Epithelial cell of esophagus (primary cell): ENCODE measurements around the gene TBC1D17.
"Not testable (repeated sequence)": the region's sequence is repeated elsewhere in the genome, so short reads cannot be mapped to it uniquely, and the experiment has no call there.

ENCODE experiments used
- DNase-seq: peaks from one replicate; pipeline ENCODE4 v3.0.0; 2010; ENCODE audit warnings: low read depth
- H3K4me3 ChIP-seq: 2 replicates; pipeline ENCODE4 v1.5.1; 2011; ENCODE audit warnings: mild to moderate bottlenecking, low read length, control low read depth
- CTCF ChIP-seq: IDR thresholded peaks from 2 replicates; pipeline ENCODE4 v1.5.1; 2011; ENCODE audit warnings: low read depth, mild to moderate bottlenecking, low read length, control low read depth, inconsistent platforms; ENCODE audit not compliant: insufficient read depth; ENCODE audit errors: missing control alignments

TBC1D17 gene

DNA sequence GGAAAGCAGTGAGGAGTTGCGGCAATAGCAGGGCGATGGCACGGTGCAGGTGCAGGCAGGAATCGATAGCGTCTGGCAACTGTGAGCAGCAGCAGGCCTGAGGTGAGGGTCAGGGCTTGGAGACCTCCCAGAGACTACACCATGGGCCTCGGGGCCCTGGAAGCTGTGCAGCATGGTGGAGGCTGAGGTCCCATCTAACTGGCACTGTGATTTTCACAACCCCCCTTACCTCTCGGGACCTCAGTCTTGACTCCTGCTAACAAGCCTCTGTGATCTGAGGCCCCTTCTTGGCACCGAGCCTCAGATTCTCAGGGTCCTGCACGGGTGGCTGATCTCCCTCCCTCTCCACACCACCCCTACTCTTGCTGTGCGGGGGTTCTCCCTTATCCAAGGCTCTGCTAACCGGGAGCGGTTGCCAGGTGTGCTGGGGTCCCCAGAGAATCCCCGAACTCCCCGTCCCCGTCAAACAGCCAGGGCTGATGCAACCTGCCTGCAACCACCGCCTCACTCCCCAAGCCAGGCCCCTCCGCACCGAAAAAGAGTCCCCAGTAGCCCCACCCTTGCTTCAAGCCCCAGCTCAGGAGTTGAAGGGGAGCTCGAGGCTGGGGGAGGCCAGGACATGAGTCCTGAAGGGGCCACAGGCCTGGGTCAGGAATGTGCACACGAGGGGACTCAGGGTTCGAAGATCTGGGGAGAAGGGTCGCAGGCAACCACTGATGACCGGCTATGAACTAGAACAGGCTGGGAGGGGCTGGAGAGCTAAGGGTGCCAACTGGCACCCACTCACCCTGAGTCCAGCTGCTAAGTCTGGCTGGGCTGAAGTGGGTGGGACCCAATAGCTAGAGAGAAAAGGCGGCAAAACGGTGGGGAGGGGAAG, 46.7 kb downstream of the TBC1D17 start:
- DNase-seq: no peak
- H3K4me3 ChIP-seq: no peak overlapping the region
- TF ChIP-seq CTCF: no peak

- DNase-seq: not testable (repeated sequence)
Measured at GRCh38 chr19:49924881-49925210, 47.3 kb downstream of the TBC1D17 start.

GRCh38 chr19:49925486-49925885, 48.0 kb downstream of the TBC1D17 start:
- no peak overlapping the region for H3K4me3 ChIP-seq
- DNase-seq: no peak
- TF ChIP-seq CTCF: no peak

More at GRCh38 chr19:49924881-49925210, 47.3 kb downstream of the TBC1D17 start:
- not testable (repeated sequence) for H3K4me3 ChIP-seq

DNA sequence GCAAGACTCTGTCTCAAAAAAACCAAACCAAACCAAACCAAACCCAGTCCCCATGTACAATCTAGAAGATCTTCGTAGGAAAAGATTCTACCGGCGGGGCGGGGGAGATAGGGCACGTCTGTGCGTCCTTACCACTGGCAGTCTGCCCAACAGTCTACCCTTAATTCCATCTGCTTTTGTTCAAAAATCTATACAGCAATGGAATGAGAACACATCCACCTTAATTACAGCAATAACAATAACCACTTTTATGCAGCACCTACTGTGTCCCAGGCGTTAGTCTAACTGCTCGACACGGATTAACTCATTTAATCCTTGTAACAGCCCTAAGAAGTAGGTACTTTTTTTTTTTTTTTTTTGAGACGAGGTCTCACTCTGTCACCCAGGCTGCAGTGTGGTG, 49.0 kb downstream of the TBC1D17 start:
- no peak overlapping the region for H3K4me3 ChIP-seq
- TF ChIP-seq CTCF: no peak
- DNase-seq: no peak

GRCh38 chr19:49927526-49928264, 50.2 kb downstream of the TBC1D17 start:
- no peak overlapping the region for H3K4me3 ChIP-seq

GRCh38 chr19:49929121-49929610, 51.7 kb downstream of the TBC1D17 start, which contains the start of the genes ATF5 and NUP62:
ATF5 (plus strand) TSS chr19:49929205; CDS start chr19:49930851, 1,646 bp downstream.
NUP62 (minus strand) TSS chr19:49929504; CDS start chr19:49909807, 19,697 bp downstream.
- peak within 1 kb of the TSS; percentile 91 for H3K4me3 ChIP-seq
- DNase-seq: peak; percentile 74
- TF ChIP-seq CTCF: no peak

More at GRCh38 chr19:49927526-49928264, 50.2 kb downstream of the TBC1D17 start:
- DNase-seq: no peak
- TF ChIP-seq CTCF: no peak
